GM08714 (cell line): ENCODE data around the gene SCN2B.
"Not testable (repeated sequence)": the region's sequence is repeated elsewhere in the genome, so short reads cannot be mapped to it uniquely, and the experiment has no call there.

Source experiments
- H3K4me3 ChIP-seq: fragments of 200-500 bp; sonication (Bioruptor generic); 2 replicates; pipeline ENCODE4 v1.5.1; 2014; ENCODE audit warnings: mild to moderate bottlenecking, low read length, inconsistent platforms
- ZNF274 ChIP-seq: IDR thresholded peaks from 2 replicates; pipeline ENCODE4 v1.6.1; 2012; ENCODE audit warnings: mild to moderate bottlenecking, low read depth, low read length

SCN2B gene

DNA sequence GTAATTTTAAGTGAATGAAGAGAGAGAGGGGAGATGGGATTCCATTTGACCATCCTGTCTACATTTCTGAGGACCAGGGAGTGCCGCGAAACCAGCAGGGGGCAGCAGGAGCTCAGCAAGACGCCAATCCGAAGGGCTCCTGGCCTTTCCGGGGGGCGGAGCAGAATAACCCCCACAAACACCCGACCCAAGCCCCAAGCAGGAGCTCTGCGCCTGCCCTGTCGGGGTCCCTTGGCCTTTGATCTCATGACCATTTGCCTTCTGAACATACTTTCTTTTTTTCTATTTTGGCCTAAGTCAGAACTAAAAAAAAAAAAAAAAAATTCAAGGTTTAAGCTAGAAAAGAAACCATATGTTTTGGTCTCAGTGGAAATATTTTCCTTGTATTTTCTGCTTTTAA lies 21.9 kb upstream of the SCN2B start:
- no peak overlapping the region for H3K4me3 ChIP-seq
- TF ChIP-seq ZNF274: no peak

DNA sequence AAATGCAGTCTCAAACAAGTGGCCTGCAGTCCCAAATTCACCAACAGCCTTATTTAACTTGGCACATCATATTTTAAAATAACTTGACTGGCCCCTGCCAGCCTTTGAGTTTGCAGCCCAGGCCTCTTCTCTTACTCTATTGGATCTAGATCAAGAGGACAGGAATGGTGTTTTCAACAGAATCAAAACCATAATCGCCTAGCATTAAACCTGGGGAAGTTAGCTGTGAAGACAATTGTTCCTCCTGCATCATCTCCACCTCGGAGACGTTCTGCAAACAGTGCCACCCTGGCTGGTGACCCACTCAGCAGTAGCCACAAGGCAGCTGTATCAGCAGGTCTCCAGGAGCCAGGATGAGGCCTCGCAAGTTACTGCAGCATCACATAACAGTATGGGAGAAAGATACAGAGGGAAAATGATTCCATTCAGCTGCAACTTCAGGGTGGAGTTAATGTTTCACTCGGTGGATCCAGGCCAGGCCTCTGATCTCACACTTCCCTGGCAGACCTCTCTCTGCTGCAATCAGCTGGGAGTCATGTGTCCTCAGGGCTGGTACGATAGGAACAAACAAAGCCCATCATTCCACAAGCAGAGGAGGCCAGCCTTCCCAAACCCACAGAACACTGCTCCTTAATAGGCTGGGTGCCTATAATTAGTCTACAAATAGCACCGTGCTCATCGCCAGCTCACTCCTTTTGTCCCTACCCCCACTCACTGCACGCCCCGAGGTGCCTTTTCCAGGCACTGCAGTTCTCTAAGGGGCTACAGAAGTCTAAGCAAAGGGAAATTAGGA lies 18.6 kb upstream of the SCN2B start:
- no peak for TF ChIP-seq ZNF274
- no peak overlapping the region for H3K4me3 ChIP-seq

DNA sequence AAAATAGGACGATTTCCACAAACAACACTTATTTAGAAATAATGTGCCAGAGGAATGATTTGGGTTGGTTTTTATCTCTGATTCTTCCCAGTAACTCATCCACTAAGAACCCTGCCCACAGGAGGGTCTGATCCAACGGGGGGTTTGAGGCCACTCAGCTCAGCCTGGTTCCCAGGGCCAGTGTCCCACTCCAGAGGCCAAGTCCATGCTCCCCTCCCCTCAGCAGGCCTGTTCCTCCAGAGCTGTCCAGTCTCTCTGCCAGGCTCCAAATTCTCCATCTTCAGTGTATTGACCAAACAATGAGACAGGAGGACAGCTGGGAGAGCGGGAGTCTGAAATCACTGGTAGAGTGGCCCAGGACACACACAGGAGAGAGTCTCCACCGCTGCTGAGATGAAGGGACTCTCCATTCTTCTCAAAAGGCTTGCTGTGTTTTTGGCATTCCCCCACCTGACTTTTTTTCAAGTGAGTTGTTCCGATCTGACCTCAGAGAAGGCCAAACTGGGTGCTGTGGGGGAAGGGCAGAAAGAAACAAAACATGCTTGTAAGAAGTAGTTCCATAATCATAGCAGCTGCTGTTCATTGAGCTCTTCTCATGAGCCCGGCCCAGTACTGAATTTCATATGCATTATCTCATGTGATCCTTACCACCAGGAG lies 17.6 kb upstream of the SCN2B start:
- no peak overlapping the region for H3K4me3 ChIP-seq
- TF ChIP-seq ZNF274: no peak

DNA sequence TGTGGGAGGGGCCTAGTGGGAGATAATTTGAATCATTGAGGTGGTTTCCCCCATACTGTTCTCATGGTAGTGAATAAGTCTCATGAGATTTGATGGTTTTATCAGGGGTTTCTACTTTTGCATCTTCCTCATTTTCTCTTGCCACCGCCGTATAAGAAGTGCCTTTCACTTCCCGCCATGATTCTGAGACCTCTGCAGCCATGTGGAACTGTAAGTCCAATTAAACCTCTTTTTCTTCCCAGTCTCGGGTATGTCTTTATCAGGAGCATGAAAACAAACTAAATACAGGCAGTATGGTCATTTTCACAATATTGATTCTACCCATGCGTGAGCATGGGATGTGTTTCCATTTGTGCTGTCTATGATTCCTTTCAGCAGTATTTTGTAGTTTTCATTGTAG lies 16.4 kb upstream of the SCN2B start:
- H3K4me3 ChIP-seq: not testable (repeated sequence)

DNA sequence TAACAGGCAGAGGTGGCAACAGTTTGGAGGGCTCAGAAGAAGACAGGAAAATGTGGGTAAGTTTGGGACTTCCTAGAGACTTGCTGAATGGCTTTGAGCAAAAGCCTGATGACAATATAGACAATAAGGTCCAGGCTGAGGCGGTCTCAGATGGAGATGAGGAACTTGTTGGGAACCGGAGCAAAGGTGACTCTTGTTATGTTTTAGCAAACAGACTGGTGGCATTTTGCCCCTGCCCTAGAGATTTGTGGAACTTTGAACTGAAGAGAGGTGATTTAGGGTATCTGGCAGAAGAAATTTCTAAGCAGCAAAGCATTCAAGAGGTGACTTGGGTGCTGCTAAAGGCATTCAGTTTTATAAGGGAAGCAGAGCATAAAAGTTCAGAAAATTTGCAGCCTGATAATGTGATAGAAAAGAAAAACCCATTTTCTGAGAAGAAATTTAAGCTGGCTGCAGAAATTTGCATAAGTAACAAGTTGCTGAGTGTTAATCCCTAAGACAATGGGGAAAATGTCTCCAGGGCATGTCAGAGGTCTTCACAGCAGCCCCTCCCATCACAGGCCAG lies 14.6 kb upstream of the SCN2B start:
- not testable (repeated sequence) for H3K4me3 ChIP-seq

DNA sequence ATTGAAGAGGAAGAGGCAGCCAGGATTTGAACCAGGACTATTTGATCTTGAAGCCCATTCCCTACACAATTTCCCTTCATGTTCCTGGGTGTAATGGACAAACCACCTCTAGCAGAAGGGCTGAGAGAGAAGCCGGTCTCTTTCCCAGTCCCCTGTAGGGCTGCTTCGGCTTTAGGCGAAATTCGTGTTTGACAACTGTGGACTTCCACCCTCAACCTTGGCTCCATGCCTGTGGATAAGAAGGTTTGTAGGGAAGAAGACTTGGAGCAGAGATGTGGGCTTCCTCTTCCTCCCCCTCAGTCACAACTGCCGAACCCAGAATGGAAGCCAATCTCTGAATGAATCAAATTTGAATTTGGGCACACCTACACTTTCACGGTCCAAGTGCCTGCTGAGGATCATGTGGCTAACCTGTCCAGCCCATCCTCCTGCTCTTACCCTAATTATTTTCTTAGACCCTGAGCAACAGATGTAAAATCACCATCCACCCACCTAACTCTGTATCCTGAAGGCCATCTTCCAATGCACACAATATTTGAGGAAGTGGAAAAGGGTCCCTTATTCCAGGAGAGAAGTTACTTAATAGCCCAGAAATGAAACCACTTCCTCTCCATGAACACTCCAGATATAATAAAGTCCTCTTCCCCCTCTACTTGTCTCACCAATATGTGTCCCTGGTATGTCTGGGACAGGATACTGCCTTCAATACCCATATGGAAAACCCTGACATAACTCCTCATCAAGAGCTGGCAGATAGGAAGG lies 10.1 kb upstream of the SCN2B start:
- no peak for TF ChIP-seq ZNF274
- H3K4me3 ChIP-seq: no peak overlapping the region

DNA sequence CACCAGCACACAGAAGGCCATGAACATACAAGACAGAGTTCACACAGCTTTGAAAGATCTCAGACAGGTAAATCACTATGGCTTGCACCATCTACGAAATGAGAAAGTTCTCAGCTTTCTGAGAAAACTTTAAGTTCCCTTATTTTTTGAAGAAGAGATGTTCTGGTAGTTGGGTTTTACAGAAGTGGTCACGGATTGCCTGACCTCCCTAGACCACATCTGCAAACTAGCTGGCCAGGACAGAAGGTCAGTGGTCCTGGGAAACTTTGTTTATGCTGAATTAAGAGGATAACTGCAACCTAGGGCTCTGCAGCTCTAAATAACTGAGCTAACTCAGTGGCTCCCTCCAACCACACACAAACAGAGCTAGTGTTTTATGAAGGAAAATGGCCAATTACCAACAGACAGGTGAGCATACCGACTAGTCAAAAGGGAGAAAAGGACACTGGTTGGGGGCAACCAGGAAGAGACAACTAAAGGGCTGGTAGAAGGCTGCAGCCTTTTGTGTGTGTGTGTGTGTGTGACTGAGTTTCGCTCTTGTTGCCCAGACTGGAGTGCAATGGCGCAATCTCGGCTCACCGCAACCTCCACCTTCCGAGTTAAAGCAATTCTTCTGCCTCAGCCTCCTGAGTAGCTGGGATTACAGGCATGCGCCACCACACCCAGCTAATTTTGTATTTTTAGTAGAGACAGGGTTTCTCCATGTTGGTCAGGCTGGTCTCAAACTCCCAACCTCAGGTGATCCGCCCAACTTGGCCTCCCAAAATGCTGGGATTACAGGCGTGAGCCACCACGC lies 8.5 kb upstream of the SCN2B start:
- H3K4me3 ChIP-seq: no peak overlapping the region
- TF ChIP-seq ZNF274: no peak

DNA sequence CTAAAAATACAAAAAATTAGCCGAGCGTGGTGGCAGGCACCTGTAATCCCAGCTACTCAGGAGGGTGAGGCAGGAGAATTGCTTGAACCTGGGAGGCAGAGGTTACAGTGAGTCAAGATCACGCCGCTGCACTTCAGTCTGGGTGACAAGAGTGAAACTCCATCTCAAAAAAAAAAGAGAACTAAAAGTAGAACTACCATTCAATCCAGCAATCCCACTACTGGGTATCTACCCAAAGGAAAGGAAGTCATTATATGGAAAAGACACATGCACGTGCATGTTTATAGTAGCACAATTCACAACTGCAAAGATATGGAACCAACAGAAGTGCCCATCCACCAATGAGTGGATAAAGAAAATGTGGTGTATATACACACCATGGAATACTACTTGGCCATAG lies 7.3 kb upstream of the SCN2B start:
- H3K4me3 ChIP-seq: not testable (repeated sequence)

DNA sequence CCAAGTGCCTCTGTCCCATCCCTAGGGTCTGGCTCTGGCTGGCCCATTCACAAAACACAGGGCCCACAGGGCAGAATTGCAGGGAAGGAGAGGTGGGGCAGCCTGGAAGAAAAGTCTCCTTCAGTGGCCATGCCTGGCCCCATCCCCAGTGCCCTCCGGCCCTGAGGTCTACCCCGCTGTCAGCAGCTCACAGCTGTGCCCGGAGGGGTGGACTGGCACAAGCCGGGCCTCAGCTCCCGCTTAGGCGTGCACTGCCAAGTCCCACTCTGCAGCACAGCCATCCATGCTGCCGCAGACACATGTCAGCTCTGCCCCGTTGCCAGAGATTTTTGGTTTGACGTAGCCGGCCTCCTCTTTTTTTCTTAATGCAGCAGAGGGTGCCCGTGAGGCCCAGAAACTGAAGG lies 3.9 kb upstream of the SCN2B start:
- no peak overlapping the region for H3K4me3 ChIP-seq

DNA sequence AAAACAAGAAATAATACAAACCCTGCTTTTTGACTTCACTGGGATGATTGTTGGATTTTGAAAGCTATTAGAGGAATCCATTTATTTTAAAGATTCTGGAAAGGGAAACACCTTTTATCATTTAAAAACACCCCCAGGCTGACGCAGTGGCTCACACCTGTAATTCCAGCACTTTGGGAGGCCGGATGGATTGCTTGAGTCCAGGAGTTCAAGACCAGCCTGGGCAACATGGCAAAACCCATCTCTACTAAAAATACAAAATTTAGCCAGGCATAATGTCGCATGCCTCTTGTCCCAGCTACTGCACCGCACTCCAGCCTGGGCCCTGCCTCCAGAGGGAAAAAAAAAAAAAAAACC lies 317 bp upstream of the SCN2B start:
- no peak overlapping the region for H3K4me3 ChIP-seq
- TF ChIP-seq ZNF274: no peak

More for the DNA sequence above, 3.9 kb upstream of the SCN2B start:
- TF ChIP-seq ZNF274: no peak

DNA sequence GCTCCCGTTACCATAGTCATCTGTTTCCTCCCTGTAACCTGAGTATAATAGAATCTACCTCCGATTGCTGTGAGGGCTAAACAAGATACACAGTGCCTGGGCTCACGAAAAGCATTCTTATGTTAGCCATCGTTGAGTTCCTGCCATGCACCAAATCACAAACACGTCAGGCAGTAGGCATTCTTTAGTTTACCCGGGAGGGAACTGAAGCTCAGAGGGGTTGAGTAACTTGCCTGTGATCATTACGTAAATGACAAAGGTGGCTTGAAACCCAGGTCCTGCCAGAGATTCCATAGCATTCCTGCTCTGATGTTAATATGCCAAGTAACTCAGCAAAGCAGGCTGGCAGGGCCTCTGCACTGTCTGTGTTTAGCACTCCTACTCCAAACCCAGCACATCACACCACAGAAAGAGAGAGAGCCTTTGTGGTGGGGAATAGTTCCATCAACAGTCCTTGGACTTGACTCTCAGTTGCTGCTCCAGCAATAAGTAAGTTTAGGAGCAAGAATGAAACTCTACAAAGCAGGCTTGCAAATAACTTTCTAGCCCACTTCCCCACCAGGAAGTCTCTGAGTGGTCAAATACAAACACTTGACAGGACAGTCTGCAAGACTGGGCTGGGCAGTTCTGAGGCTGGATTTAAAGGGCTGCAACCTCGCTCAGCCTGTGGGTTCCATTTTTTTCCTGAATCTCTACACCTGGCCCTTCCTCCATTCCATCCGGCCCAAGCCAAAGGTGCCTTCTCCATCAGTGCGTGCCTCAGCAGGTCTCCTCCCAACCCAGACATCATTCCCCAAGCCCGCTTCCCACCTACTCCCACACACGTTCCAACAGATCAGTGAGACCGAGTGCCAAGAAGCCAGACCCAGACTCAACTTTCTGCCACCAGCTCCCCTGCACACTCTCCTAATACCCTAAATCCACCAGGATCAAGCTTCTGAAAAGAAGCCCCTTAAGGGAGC lies 1.1 kb downstream of the SCN2B start:
- no peak overlapping the region for H3K4me3 ChIP-seq
- TF ChIP-seq ZNF274: no peak

DNA sequence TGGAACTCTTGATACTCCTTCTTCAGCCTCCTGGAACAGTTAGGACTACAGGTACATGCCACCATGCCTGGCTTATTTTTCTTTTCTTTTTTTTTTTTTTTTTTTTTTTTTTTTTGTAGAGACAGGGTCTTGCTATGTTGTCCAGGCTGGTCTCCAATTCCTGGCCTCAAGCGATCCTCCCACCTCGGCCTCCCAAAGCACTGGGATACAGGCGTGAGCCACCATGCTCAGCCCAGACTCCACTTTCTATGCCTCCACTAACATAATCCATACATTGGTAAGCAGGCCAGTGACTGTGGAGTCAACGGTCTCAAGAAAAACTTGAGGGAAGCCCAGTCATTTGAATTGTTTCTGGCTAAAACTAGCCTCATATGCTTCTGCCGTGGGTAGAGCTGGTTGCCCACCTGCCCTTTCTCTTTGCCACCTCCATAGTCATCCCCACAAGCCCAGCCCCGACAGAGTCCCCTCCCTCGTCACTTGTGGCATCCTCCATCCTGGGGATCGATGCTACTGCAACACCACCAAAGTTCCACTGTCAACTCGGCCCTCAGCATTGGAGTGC lies 2.4 kb downstream of the SCN2B start:
- TF ChIP-seq ZNF274: no peak

DNA sequence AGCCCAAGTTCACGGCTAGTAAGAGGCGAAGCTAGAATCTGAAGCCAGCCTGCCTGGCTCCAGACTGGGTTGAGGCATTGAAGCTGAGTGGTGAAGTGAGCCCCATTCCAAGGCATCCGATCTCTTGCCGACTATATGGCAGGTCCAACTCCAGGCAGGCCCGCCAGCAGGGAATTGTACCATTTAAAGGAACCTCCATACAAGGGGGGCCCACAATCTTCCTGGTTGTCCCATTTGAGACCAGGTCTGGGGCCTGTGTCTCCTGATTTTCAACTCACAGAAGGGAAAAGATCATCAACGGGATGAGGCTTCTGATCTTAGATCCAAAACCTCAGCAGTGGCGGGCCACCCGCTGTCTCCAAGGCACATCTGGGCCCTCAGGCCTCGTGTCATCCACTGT lies 4.1 kb downstream of the SCN2B start:
- H3K4me3 ChIP-seq: no peak overlapping the region

More for the DNA sequence above, 2.4 kb downstream of the SCN2B start:
- no peak overlapping the region for H3K4me3 ChIP-seq

More for the DNA sequence above, 4.1 kb downstream of the SCN2B start:
- TF ChIP-seq ZNF274: no peak
